HG03469 (cell line): Measurements from ENCODE around the gene PTGER3.

ENCODE experiments used
- ATAC-seq: cut with Tn5 transposase; IDR thresholded peaks from one replicate; pipeline ENCODE4 v1.9.1; 2021; ENCODE audit warnings: mild to moderate bottlenecking, moderate library complexity, moderate number of reproducible peaks; ENCODE audit not compliant: unreplicated experiment

PTGER3 gene

DNA sequence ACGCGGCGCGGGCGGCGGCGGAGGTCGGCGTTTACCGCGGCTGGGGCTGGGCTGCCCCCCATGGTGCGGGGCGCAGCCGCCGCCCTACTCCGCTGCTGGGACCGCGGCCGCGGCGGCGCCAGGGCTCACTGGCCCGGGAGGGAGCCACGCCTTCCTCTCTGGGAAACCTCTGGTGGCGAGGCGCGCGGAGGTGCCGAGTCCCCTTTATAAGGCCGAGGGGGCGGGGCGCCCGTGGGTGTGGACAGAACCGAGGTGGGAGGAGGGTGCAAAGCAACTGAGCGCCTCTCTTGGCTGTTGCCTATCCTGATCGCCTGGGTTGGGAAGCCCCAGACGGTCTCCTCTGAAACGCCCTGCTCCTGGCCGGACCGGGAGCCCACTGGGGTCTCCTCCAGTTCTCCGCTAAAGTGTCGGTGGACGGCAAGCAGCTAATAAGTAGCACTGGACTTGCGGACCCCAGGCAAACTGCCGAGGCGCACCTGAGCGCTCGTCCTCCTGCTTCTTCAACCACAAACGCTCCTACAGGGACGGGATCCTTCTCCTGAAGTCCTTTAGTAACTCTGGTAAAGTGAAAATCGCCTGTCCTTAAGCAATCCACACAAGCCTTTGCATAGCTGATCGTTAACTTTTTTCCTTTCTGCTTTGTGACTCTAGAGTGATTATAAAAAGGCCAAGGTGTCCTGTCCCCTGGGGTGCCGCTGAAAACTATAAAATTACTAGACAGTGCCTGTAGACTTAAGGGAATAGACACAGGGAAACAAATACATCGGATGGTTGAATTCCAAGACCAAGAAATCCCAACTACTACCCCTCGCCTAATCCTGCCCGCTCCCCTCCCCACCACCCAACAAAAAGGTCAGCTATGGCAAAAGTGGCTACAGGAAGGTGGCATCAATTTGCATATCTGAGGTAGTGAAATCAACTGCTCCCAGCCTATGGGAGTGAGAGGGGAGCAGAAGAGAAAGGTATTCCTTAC is at the start of gene PTGER3:
TSS of gene PTGER3 (minus strand) at position 182 of the 973 bp plus-strand sequence. CDS start 239 bp downstream, outside the sequence.
- no peak for ATAC-seq

- ATAC-seq: no peak
These were observed 47.3 kb upstream of the PTGER3 start for GRCh38 chr1:71094913-71095312.

DNA sequence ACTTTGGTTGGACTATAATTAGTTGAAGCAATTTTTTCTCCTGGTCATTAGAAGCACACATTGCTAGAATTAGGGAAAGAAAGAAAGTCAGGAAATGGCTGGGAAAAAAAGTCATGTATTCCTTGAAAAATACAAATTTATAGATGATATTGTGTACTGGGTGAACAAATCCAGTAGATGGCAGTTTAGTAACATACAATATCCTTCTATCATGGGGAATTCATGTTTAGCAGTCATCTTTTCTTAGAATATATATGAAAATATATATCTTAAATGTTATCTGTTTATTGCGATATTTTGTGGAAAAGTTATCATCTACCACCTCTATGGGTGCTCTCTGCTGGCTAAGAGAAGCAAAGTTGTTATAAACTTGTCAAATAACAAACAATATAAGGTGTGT is 46.3 kb upstream of the PTGER3 start:
- ATAC-seq: no peak

DNA sequence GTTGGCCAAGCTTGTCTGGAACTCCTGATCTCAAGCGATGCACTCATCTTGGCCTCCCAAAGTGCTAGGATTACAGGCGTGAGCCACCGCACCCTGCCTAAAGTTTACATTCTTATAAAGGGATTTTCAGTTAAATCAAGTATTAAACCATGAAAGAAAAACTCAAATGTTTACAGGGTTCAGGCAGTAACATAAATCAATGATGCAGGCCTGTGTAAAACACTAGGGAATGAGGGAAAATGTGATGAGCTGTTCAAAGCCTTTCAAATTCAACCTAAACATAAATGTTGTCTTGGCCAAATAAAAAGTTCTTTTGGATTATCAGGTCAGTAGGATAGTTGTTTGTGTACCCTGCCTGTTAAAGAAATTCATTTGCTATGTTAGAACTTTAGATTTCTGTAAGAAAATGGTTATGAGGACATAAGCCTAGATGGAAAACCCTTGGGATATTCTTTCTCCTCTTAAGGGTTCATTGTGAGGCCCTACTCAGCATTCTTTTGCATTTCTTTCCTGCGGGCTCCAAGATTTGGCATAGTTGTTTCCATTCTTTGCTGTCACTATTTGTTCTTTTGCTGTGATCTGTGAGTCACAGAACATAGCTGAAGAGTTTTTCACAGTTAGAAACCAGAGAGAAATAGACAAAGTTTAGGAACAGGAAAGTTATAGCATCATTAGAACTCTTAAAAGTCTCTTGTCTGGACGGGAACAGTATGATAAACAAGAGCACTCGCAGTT is 42.1 kb upstream of the PTGER3 start:
- no peak for ATAC-seq

DNA sequence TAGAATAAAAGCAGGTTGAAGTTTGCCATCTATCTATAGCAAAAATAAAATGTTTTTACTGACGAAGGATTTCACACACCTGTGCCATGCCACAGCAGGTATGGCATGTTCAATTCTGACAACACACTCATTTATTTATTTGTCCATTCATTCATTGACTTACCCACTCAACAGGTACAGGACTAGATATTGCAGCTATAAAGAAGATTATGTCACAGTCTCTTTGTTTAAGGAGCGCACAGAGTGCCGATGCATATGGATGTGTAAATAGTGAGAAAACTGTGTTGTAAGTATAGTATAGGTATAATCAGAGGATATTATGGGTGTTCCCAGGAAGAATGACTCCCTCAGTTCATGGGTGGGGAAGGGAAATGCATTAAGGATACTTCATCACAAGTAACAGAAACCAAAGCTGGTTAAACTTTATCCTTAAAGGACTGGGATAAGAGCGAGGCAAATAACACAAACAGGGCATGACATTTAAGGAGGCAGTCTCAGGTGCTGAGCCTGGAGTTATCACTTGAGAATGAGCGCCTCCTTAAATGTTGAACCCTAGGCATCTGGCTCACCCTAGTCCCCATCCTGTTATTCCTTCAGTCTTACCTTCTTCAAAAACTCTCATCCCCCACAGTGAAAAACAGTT is 41.1 kb upstream of the PTGER3 start:
- ATAC-seq: no peak

DNA sequence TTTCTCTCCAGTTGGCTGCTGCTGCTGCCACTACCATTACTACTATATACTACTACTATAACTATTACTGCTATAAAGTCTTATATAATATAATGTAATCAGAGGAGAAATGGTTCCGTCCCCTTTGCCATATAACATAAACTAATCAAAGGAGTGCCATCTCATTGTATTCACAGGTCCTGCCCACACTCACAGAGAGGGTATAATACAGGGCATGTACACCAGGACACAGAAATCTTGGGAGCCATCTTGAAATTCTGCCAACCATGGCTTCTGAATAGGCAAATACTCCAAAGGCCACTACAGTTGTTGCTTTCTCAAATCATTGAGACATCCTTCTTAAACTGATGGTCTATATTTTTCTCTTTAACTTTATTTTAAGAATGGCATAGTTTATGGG is 40.1 kb upstream of the PTGER3 start:
- no peak for ATAC-seq

DNA sequence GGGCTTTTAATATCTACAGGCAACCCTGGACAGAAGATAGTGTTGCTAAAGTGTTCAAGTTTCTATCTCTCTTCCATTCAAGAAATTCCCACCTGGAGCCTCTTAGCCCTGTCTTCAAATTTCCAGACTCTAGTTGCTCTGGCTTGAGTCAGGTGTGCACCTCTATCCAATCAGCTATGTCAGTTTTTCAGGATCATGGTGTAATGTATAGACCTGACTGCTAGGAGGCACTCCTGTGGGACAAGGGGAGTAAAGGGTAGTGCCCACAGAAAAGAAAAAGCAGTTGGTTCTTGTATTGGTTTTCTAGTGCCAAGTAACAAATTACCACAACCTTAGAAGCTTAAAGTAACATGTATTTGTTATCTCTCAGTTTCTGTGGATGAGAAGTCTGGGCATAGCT is 39.4 kb upstream of the PTGER3 start:
- no peak for ATAC-seq

DNA sequence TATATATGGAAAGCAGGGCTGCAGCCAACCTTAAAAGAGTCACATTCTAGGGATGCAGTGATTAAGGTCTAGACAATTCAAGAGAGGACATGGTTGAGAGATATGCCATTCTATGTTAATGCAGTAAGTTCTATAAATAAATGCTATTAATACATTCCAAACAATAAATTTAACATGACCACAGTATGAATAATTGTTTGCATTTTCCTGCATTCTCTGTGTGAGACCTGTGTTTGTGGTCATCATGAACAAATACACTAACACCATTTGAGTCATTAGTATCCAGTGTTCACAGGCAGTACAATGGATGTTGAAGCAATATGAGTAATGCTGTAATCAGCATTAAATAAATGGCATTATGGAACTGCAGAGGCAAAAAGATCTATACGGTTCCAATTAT is 38.7 kb upstream of the PTGER3 start:
- no peak for ATAC-seq

DNA sequence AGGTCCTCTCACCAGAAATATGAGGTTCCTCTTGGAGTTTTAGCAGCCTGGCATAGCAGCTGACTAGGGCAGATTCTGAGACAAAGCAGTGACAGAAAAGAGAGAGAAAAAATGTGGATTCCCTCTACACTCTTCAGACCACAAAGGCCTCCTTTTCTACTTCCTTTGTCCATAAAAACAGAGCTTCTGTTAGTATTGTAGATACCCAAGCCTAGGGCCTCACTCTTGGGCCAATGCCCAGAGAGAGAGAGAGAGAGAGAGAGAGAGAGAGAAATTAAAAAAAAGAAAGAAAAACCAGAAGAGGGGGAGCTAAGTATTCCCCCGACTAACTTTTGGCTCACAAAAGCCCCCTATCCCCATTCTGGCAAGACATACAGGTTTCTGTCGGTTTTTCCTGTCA is 35.7 kb upstream of the PTGER3 start:
- ATAC-seq: no peak

- no peak for ATAC-seq
These were observed 34.1 kb upstream of the PTGER3 start for GRCh38 chr1:71081697-71082080.

- peak; percentile 100 for ATAC-seq
These were observed 33.4 kb upstream of the PTGER3 start, which contains the start of gene ZRANB2 for GRCh38 chr1:71080739-71081696. Gene ZRANB2, minus strand, starts transcription at chr1:71081035. Its CDS starts 40 bp downstream, at chr1:71080995.

GRCh38 chr1:71080230-71080738 is 32.7 kb upstream of the PTGER3 start:
- no peak for ATAC-seq

DNA sequence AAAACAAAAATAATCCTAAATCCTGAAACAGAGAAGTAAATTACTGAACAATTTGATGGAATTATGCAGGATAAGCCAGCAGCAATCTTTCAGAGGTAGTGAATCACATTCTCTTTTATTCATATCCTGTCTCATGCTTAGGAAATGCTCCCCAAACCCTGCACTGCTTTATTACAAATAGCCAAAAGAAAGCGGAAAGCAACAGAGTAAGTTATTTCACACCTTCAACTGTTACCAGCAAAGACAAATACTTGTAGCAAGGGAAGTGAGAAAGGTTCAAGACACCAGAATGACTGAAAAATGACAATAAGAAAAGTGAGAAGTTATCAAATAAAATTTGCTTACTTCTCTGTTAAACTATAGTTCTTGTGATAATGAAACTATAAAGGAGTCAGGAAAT is 27.1 kb upstream of the PTGER3 start:
- ATAC-seq: no peak

DNA sequence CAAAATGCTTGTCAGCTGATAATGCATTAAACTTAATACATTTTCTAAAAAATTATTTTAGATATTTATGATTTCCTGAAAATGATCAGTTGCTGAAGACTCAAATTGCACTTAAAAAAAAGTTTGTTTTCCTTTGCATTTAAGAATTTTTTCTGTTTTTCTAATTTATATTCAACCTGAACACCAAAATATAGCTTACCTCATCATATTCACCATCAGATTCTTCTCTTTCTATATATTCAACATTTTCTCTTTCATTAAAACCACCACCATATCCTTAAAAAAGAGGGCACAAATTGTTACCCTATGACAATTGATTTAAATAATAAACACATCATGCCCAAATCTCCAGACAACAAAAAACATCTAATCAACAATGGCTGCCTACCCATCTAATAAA is 24.7 kb upstream of the PTGER3 start:
- ATAC-seq: no peak

DNA sequence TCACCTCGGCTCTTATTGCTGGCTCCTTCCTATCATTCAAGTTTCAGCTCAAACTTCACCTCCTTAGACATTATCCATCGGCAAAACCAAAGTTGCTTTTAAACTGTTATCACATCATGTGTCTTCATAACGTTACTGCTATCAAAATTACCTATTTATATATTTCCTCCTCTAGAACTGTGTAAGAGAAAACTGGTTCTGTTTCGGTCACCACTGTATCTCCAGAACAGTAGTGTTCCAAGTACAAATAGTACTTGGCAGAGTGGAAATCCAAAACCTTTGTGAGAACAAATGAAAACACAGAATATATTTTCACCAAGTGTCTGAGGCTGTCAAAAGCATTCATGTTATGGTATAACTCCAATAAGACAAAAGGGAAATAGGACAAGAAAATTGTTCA is 24.1 kb upstream of the PTGER3 start:
- ATAC-seq: no peak

GRCh38 chr1:71068325-71069240 is 21.0 kb upstream of the PTGER3 start:
- ATAC-seq: peak; percentile 90

DNA sequence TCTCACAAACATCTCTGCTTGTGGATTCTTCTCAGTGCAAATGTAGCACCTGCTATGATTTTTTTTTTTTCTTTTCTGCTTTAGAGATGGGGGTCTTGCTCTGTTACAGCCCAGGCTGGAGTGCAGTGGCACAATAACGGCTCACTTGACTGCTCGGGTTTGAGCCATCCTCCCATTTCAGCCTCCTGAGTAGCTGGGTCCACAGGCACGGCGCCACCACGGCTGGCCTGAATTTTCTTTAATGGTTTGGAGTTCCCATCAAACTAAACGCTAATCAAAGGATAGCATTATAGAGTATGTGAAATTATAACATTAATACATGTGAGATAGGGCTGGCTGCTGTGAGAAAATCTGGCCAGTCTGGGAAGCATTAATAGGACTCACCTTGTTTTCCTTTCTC is 7.2 kb upstream of the PTGER3 start:
- no peak for ATAC-seq

DNA sequence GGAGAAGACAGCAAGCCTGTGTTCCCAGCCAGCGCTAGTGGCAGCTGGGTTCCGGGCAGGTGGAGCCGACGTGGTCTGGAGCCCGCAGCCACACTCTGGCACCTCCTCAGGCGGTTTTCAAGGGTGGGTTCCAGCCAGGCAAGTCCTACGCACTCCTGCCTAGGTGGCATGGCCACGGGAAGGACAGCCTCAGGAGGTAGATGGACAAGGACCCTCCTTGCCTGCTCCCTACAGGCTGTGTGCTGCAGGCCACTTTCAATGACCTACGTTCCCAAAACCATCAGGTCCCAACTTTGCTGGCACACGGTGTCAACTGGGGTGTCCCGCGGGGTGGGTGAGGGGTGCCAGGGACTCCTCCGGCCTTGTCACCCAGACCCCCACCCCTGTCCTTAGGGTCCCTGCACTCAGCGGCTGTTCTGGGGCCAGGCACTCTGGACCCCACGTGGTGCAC is 6.7 kb upstream of the PTGER3 start:
- no peak for ATAC-seq

GRCh38 chr1:71053758-71054157 is 6.1 kb upstream of the PTGER3 start:
- no peak for ATAC-seq
